DMS153 treated with DMSO at 0.1 percent for 48 hours (cell line): ENCODE measurements around the gene HBB.

Experiments used
- DNase-seq: peaks from one replicate; lab custom pipeline; 2025; ENCODE audit not compliant: unreplicated experiment; lab: John Stamatoyannopoulos, UW

The HBB gene

DNA sequence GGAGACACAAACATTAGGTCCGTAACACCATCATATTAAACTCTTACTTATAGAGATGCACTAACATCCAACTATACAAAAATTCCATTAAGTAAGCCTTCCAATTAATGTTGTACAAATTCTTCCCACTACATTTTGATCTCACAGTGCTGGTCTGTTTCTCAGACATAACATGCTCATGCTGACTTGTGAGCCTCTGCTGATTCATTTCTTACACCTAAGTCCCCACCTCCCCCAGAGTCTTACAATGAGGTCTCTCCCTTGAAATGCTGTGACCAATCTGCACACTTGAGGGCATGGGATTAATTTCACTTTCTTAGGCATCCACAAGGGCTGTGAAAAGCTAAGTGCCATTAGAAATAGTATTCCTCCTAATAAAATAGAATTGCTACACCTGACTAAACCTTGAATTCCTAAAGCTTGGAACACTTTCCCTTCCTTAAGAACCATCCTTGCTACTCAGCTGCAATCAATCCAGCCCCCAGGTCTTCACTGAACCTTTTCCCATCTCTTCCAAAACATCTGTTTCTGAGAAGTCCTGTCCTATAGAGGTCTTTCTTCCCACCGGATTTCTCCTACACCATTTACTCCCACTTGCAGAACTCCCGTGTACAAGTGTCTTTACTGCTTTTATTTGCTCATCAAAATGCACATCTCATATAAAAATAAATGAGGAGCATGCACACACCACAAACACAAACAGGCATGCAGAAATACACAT is 20.8 kb upstream of the HBB start:
- no peak for DNase-seq

DNA sequence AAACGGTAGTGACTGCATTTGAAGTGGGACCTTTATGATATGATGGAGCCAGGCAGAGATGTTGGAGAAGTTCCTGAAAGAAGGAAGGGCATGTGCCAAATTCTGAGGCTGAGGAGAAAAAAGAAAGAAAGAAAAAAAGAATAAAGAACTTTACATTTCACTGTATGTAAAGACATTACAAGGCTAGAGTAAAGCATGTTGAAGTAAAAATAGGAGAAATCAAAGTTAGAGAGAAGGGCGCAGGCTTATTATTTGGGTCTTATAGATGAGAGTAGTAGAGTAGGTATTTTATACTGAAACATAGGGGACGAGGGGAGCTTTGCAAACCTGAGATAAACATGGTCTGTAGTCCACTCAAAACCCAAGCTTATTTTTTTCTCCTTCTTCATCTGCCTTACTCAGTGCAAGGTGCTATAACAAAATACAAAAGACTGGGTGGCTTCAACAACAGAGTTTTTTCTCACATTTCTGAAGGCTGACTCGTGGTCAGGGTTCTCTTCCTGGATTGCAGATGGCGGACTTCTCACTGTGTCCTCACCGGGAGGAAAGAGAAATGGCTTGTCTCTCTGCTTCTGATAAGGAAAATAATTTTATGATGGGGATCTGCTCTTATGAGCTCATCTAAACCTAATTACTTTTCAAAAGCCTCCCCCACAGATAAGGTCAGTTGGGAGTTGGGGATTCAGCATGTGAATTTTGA is 20.1 kb upstream of the HBB start:
- DNase-seq = no peak

DNA sequence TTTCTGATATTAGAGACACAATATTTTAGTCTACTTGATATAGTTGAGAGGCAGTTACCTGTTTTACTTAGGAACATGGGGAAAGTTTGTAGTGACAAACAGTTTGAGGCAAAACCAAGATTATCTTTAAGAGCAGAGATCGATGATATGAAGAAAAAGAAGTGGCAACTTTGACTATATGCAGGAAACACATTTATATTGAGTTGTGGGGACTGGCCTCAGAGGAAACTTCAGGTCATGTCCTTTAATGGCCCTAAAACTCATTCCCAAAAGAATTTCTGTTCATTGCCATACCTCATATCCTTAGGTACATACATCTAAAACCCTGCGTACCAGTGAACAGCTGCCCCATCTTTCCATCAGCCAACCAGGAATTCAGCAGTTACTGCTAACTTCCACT is 18.3 kb upstream of the HBB start:
- DNase-seq = no peak

DNA sequence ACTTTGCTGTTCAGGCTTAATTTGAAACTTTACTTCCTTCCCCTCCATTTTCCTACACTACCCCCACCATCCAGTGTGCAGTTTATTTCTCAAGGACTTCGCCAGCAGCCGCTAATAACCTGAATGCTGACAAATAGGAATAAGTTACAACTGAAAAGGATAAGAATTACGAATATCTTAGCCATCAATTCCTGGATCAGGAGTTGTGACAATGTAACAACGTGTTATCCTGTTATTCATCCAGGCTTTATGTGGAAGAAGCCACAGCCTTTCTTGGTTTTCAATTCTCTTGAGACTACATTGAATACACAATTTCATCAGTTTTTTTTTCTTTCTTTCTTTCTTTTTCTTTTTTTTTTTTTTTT is 16.9 kb upstream of the HBB start:
- DNase-seq = no peak

DNA sequence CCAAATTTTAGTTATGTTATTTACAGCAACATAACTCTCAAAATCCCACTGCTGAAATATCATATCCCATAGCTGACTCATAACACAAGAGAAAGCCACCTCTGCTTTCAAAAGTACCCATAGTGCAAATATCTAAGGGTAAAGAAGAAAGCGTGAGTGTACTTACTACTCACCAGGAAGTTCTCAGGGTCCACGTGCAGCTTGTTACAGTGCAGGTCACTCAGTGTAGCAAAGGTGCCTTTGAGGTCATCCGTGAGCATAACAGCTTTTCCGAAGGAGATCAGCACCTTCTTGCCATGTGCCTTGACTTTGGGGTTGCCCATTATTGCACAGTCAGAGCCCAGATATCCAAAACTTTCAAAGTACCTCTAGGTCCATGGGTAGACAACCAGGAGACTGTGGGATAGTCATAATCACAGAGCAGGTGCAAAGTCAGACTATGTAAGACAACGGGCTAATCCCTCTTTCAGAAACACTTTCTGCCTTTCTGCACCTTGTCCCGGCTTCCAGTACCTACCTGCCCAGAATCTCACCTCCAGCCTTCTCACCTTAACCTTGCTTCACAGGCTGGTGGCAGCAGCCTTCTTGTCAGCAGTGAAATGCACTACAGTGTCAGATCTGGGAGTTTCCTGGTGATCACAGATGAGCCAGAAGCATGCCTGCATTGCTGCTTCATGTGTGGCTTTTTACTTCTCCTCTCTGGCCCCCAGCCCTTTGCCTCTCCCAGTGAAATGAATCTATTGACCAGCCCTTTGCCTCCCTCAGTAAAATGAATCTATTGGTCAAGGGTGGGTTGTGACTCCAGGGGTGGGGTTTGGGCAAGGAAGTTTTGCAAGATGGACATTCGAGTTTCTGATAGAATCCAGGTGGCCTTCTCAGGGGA is 16.3 kb upstream of the HBB start:
- DNase-seq = no peak

DNA sequence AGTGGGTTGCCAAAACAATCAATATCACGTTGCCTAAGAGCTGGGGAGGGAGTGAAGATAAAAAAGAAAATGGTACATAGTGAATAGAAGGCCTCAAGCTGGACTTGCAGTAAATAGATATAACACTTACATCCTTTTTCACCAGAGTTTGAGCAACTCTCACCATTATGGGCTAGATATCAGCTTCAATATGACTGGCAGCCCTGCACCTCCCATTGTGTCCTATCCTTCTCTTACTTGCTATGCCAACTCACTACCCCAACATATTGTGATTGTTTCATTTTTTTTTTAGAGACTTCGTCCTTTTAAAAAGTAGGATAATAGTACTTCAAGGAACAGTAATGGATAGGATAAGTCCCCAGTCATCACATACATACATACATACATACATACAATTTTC is 15.3 kb upstream of the HBB start:
- no peak for DNase-seq

DNA sequence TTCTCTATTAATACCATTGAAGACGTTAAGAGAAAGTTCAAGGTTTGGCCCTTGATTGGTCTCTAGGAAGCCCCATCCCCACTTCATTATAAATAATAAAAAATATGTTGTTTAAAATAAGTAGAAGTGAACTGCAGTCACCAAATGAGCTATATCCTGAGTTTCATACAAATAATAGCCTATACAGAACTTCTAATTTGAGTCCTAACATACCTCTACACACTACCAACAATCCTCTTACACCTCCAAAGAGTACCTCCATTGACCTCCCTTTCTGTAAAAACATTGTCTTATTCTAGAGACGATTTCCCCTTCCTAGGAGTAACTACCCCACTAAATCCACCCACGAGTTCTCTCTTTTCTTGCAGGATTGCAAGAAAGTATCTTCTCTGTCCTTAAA is 14.6 kb upstream of the HBB start:
- DNase-seq = no peak

DNA sequence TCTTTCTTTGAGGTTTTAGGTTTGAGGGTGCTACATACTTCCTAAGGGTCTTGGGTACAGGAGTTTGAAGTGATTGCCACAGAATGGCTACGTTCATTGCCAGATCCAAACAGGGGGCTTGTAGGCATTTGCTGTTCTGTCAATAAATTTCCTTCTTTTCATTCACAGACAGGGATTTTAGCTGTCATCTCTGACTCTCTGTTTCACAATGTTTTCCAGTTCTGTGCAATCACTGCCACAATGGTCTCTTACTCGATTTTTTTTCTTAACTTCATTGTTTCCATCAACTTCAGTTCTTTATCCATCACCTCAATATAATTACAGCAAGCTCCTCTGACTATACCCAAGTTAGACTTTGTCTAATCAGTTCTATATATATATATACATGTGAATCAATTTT is 13.6 kb upstream of the HBB start:
- no peak for DNase-seq

DNA sequence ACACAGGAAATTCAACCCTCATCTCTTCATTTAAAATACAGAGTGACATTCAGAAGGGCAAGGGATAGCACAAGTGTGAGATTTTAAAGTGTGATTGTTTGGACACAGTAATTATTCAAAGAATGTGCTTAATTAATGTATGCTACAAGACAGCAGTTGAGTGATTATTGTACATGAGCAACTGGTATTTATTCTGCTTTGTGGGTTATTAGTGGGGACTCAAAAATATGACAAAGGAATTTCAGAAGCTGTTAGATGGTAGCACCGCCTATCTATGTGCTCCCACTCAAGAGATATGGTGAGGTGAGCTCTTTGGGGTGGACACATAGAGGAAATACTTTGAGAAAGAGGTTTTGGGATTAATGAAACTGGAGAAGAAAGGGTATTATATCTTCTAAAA is 13.2 kb upstream of the HBB start:
- no peak for DNase-seq

DNA sequence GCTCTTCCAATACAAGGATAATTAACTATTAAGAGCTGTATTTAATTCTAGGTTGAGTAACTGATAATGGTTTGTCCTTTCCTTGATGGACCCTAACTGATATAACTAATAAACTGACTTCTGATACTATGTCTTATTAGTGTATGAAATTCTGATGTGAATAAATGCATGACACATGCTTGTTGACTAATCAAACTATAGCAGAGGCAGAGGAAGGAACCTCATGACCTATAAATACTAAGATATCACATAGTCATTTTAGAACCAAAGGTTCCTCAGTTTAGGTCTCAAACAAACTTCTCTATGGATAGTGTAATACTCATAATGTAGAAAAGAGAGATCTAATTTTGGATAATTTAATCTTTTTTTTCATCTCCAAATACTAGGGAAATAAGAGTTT is 12.2 kb upstream of the HBB start:
- DNase-seq = no peak

DNA sequence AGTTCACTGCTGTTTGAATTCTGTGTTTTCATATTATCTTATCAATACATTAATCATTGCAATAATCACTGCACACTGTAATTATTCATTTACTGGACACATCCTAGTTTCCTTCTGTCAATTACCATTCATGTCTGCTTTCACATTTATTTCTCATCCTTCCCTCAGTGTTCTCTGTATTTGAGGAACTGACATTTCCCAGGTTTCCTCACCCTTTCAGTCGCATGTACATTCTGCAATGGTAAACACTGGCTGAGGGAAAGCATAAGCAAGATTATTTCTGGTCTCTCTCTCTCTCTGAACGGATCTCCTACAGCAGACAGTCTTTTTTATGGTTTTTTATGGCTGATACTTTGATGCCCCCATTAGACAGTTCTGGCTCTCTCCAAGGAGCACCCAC is 11.6 kb upstream of the HBB start:
- no peak for DNase-seq

DNA sequence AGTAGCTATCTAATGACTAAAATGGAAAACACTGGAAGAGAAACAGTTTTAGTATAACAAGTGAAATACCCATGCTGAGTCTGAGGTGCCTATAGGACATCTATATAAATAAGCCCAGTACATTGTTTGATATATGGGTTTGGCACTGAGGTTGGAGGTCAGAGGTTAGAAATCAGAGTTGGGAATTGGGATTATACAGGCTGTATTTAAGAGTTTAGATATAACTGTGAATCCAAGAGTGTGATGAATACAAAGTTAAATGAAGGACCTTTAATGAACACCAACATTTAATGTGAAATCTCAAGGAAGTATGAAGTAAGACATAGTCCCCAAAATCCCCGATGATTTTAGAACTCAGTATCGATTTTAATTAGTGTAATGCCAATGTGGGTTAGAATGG is 10.5 kb upstream of the HBB start:
- no peak for DNase-seq

DNA sequence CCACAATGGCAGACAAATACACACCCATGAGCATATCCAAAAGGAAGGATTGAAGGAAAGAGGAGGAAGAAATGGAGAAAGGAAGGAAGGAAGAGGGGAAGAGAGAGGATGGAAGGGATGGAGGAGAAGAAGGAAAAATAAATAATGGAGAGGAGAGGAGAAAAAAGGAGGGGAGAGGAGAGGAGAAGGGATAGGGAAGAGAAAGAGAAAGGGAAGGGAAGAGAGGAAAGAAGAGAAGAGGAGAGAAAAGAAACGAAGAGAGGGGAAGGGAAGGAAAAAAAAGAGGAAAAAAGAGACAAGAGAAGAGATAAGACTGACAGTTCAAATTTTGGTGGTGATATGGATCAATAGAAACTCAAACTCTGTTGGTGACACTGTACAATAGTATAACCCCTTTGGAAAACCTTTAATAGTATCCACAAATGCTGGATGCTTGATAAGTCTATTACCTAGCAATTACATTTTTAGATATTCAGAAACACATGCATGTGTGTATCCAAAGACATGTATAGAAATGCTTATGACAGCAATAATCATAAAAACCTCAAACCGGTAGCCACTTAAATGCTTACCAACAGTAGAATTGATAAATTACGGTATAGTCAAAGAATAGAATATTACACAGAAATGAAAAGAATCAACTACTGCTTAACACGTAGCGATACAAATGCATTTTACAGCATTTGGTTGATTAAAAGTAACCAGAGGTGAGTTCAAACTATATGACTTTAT is 8.7 kb upstream of the HBB start:
- no peak for DNase-seq

DNA sequence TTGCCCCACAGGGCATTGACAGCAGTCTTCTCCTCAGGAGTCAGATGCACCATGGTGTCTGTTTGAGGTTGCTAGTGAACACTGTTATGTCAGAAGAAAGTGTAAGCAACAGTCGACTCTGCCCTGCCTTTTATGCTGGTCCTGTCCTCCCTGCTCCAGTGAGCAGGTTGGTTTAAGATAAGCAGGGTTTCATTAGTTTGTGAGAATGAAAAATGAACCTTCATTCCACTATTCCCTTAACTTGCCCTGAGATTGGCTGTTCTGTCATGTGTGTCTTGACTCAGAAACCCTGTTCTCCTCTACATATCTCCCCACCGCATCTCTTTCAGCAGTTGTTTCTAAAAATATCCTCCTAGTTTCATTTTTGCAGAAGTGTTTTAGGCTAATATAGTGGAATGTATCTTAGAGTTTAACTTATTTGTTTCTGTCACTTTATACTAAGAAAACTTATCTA is 7.5 kb upstream of the HBB start, which contains the start of gene HBD:
HBD (minus strand) TSS at position 103 of the 454 bp plus-strand sequence; CDS start at position 53, 50 bp downstream.
- no peak for DNase-seq

DNA sequence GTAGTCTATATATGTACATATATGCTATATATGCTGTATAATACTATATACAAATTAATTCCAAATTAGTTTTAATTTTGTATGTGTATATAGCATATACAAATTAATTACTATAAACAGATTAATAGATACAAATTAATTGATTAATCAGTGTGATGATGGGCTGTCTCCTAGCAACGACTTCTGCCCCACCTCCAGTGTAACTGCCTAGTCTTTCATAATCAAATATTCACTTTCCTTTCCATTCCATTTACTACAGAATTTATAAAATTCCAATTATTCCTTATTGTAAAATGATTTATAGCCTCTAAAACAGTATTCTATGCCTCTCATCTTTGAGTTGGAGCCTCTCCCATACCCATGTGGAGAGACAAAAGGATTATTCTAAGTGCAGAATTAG is 6.4 kb upstream of the HBB start:
- no peak for DNase-seq

DNA sequence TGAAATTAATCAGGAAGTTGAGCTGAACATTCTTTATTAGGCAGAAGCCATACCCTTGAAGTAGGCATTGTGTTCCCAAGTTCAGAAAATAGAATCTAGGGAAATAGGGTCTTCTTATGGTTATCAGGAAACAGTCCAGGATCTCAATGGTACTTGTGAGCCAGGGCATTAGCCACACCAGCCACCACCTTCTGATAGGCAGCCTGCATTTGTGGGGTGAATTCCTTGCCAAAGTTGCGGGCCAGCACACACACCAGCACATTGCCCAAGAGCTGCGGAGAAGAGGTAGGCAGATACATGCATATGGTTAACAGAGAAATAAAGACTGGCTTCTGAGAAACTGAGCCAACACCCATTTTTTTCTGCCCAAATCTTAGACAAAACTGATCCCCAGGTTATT is 6.0 kb upstream of the HBB start:
- DNase-seq = no peak

DNA sequence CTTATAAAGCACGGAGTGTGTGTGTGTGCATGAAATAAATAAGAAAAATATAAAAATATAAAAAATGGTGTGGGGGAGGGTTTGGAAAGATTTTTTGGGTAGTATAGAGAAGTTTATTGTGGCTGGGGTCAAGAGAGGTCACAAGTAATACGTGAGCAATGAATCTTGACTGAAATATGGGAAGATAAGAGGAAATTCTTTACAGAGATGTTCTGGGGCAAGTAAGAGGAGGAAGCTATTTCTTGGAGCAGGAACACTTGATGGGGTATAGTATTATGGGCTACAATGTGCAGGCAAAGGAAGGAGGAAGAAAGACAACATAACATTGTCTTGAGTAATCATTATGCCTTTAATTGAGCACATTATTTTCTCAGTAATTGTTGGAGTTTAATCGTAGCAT is 5.3 kb upstream of the HBB start:
- DNase-seq = no peak

DNA sequence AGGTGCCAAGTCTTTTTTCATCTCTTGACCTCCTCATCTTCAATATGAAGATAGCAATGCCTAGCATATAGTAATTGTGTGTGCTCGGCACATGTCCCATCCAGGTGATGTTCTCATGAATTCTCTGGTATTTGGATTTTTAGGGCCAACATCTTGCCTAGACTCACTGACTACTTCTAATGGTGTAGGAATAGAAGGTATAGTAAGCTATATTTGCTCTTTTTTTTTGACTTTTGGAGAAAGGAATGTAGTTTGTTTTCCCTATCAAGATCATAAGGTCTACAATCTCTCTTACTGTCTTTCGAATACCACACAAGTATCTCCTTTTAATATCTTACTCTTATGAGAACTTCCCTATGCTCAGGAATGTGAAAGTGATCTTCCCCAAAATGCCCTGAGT is 4.2 kb upstream of the HBB start:
- DNase-seq = no peak

DNA sequence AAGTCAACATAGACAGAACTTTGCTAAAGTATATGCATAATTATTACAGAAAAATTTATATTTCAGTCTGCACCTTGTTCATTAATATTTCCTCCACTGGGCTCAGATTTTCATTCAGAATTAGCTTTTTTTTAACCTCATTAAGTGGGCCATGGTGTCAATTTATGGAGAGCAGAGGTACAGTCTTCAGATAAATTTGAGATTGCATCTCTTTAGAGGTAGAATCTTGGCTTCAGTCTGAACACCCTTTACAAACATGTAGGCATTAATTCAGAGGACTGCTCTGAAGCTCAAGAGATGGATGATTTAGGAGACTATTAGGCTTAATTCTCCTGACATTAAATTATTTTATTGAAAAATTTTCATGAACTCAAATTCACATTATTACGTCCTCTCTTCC is 3.4 kb upstream of the HBB start:
- DNase-seq = no peak

DNA sequence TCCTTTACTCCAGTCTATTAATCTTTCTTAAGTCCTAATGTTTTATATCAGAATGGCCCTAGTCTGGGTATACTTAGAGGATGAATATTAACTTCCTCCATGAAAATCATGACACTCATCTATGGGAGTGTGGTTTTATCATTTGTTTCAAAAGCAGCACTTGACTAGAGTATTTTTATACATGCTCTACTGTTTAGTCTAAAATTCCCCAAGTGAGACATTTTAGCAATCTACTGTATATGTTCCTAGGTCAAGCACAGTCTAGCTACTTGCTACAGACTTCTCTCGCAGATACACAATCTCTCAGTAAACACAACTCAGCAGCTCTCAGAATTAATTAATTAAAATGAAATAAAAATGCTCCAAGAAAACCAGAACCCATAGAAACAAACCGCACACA is 2.9 kb upstream of the HBB start:
- DNase-seq = no peak

DNA sequence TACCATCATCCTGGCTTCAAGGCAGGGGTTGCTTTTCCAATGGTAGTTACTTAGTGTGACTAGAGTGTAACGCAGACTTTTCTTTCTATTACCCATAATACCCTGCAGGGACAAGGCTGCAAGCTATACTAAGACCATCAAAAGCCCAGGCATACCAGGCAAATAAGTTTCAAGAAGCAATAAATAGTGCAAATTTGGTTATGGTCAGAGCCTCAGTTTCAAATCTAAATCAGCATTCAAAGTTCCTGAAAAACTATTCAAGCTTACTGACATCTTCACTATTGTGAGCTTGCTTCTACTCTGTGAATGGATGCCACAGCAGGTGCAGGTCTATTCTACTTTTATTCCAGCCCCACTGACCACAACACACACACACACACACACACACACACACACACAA is 2.5 kb upstream of the HBB start:
- DNase-seq = no peak
